GM08714 (cell line): ENCODE measurements around the gene RAPSN.

Experiments used
- H3K4me3 ChIP-seq: fragments of 200-500 bp; sonication (Bioruptor generic); 2 replicates; pipeline ENCODE4 v1.5.1; 2014; ENCODE audit warnings: mild to moderate bottlenecking, low read length, inconsistent platforms
- ZNF274 ChIP-seq: IDR thresholded peaks from 2 replicates; pipeline ENCODE4 v1.6.1; 2012; ENCODE audit warnings: mild to moderate bottlenecking, low read depth, low read length

RAPSN gene

GRCh38 chr11:47431356-47432083 is 17.4 kb downstream of the RAPSN start:
- no peak for TF ChIP-seq ZNF274
- H3K4me3 ChIP-seq = no peak overlapping the region

GRCh38 chr11:47430524-47430923 is 18.4 kb downstream of the RAPSN start:
- TF ChIP-seq ZNF274 = no peak
- no peak overlapping the region for H3K4me3 ChIP-seq

- peak within 1 kb of the TSS; percentile 95 for H3K4me3 ChIP-seq
- TF ChIP-seq ZNF274 = no peak
Measured at GRCh38 chr11:47426062-47426956, 22.6 kb downstream of the RAPSN start, which contains the start of gene PSMC3. Gene PSMC3, minus strand, starts transcription at chr11:47426439. Its CDS starts 160 bp downstream, at chr11:47426279.

GRCh38 chr11:47425611-47426010 is 23.3 kb downstream of the RAPSN start:
- H3K4me3 ChIP-seq = peak overlapping the region; percentile 95
- no peak for TF ChIP-seq ZNF274

GRCh38 chr11:47418454-47419259 is 30.3 kb downstream of the RAPSN start:
- no peak for TF ChIP-seq ZNF274
- H3K4me3 ChIP-seq = no peak overlapping the region

- TF ChIP-seq ZNF274 = no peak
- H3K4me3 ChIP-seq = no peak overlapping the region
Measured at GRCh38 chr11:47417712-47418111, 31.2 kb downstream of the RAPSN start.

- no peak for TF ChIP-seq ZNF274
- H3K4me3 ChIP-seq = no peak overlapping the region
Measured at GRCh38 chr11:47415949-47416472, 32.9 kb downstream of the RAPSN start.

GRCh38 chr11:47415091-47415854 is 33.7 kb downstream of the RAPSN start:
- H3K4me3 ChIP-seq = no peak overlapping the region
- no peak for TF ChIP-seq ZNF274

GRCh38 chr11:47414685-47415070 is 34.3 kb downstream of the RAPSN start:
- no peak for TF ChIP-seq ZNF274
- no peak overlapping the region for H3K4me3 ChIP-seq

- no peak for TF ChIP-seq ZNF274
- no peak overlapping the region for H3K4me3 ChIP-seq
Measured at GRCh38 chr11:47413908-47414684, 34.8 kb downstream of the RAPSN start.

- no peak for TF ChIP-seq ZNF274
Measured at GRCh38 chr11:47413351-47413750, 35.6 kb downstream of the RAPSN start.

GRCh38 chr11:47411884-47412746 is 36.8 kb downstream of the RAPSN start:
- no peak overlapping the region for H3K4me3 ChIP-seq
- no peak for TF ChIP-seq ZNF274

More at GRCh38 chr11:47413351-47413750, 35.6 kb downstream of the RAPSN start:
- H3K4me3 ChIP-seq = no peak overlapping the region
